Activated CD4-positive, alpha-beta T cell treated with anti-CD3 and anti-CD28 coated beads for 1 hour (primary cell): Measurements from ENCODE around the gene PPP1R12B.
"Not testable (repeated sequence)": the region's sequence is repeated elsewhere in the genome, so short reads cannot be mapped to it uniquely, and the experiment has no call there.

Source experiments
- DNase-seq: peaks from one replicate; pipeline ENCODE4 v3.0.0-alpha.2; 2020

PPP1R12B gene

DNA sequence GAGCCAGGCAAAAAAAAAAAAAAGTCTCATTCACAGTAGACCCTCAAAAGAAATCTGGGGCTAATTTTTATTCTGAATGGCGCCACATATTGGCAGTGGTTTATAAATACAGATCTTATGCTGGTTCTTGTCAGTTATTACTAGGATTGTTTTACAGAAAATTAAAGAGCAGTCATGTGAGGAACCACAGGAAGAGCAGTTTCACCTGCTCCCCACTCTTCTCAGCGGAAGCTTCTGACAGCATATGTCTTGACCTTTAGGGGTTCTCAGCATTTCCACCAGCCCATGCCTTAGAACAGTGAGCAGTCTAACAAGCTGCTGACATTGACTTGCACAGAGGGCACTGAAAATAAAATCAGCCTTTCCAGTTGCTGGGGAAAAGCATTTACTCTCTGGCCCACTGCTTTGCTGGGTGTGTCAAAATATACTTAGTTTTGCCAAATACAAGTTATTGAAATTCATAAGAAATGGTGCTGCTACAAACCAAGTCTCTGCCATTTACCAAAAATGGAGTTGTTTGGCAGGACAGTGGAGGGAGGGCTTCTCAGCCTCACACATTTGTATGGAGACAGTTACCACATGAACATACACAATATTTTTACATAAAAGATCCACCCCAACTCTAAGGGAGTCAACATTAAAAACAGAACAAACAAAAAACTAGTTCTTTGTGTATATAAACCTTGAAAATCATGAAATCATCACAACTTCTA, 217.5 kb downstream of the PPP1R12B start:
- DNase-seq: no peak

DNA sequence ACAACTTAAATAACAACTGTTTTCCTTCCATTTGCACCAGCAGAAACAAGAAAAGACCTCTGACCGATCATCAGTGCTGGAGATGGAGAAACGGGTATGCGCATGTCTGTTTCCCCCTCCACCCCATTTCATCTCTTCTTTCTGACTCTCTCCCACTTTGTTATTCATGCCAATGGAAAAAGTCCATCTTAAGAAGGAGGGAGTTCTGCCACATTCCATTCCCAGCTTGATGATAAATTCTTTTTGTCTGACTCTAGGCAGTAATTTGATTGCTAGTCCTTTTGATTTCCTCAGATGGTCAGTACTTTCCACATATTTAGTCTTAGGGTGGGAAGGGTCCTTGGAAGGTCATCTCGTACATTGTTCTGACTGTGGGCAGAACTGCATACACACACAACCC, 219.2 kb downstream of the PPP1R12B start:
- DNase-seq: no peak

GRCh38 chr1:202568410-202568809, 219.9 kb downstream of the PPP1R12B start:
- no peak for DNase-seq

- no peak for DNase-seq
Measured at GRCh38 chr1:202568826-202569225, 220.3 kb downstream of the PPP1R12B start.

- DNase-seq: no peak
Measured at GRCh38 chr1:202569393-202570322, 221.2 kb downstream of the PPP1R12B start.

DNA sequence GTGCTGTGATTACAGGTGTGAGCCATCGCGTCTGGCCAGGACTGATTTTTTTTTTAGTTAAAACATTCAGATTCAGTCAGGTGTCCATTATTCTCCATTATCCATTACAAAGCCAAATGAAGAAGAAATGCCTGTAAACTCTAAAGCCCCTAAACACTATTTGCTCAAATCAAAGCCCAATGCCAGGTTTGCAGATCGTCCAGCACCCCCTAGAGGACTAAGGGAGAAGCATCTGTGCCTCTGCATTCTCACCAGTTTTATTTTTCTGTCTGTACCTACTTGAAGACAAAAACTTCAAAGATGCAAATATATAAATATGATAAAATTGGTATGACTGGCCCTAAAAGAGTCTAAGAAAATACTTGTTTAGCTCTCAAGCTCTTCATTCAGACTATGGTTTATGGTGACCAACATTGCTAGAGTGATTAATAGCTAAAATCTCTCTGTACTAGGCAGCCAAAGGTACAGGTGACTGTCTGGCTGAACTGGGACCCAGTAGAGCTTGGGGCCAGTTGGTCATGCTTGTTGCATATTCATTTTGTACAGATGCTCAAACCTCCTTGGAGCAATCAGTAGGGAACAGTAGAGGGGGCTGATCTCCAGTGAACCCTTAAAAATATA, 223.3 kb downstream of the PPP1R12B start:
- no peak for DNase-seq

DNA sequence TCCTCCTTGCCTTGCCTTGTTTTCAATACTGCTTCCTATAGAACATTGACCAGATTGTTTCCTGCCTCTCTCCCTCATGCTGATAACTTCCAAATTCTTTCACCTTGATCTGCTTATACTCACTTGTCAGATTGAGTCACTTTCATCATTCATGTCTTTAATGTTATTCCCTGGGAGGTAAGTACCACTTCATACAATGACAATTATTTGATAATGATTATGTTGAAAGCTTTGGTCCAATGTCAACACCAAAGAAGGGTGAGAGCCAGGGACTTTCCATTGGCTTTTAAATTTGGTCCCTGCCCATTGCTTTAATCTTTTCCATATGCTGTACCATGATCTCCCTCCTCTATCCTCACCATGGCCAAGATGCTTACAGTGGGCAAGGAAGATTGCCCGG, 224.4 kb downstream of the PPP1R12B start:
- no peak for DNase-seq

- DNase-seq: no peak
Measured at GRCh38 chr1:202575918-202576653, 227.6 kb downstream of the PPP1R12B start.

DNA sequence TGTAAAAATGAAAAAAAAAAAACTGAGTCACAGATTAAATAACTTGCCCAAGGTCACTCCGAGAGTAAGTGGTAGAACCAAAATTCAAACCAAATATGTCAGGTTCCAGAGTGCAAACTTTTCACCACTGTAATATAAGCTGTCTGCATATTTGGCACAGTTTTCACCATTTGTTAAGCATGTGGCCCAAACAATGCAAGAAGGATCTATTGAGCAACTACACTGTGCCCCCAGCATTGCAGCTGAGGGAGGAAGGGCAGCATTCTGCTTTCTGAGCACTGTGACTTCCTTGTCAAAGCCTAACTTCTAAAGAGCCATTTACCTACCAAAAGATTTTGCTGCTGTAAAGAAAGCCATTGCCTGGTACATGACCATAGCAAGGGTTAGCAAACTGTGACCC, 228.3 kb downstream of the PPP1R12B start:
- DNase-seq: no peak

DNA sequence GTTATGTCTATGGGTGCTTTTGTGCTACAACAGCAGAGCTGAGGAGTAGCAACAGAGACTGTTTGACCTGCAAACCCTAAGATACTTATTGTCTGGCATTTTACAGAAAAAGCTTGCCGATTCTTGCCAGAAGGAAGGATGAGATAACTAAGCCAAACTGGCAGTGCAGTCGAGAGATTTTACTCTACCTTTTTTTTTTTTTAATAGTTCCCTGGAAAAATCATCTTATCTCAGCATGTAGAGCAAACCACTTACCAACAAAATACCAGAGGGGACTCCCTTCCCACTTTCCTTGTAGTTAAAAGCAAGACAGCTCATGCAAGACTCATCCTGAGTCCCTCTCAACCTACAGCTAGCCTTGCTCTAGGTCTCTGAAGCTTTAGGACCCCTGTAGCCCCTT, 228.9 kb downstream of the PPP1R12B start:
- no peak for DNase-seq

DNA sequence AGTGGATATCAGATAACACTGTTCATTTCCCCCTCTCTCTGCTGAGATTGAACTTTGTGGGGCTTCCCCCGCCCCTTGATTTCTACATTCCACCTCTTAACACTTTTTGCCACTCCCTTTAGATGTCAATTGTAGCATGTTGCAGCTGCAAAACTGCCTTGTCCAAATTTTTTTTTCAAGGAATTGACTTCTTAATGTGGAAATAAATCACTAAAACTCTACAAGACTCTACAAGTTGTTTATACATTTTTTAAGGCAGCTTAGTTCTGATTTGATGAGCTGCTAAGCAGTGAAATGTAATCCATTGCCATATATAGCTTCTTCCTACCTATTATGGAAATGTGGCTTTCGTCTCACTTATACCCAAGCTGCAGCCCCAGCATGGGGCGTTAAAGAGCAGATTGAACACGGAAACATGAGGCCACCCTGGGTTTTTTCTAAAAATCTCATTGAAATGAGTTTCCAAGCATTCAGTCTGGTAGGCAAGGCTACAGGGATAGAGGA, 229.6 kb downstream of the PPP1R12B start:
- DNase-seq: no peak

GRCh38 chr1:202578565-202578964, 230.1 kb downstream of the PPP1R12B start:
- DNase-seq: no peak

GRCh38 chr1:202579806-202580205, 231.3 kb downstream of the PPP1R12B start:
- no peak for DNase-seq

GRCh38 chr1:202580619-202581018, 232.1 kb downstream of the PPP1R12B start:
- DNase-seq: no peak

GRCh38 chr1:202582350-202582749, 233.9 kb downstream of the PPP1R12B start:
- not testable (repeated sequence) for DNase-seq

DNA sequence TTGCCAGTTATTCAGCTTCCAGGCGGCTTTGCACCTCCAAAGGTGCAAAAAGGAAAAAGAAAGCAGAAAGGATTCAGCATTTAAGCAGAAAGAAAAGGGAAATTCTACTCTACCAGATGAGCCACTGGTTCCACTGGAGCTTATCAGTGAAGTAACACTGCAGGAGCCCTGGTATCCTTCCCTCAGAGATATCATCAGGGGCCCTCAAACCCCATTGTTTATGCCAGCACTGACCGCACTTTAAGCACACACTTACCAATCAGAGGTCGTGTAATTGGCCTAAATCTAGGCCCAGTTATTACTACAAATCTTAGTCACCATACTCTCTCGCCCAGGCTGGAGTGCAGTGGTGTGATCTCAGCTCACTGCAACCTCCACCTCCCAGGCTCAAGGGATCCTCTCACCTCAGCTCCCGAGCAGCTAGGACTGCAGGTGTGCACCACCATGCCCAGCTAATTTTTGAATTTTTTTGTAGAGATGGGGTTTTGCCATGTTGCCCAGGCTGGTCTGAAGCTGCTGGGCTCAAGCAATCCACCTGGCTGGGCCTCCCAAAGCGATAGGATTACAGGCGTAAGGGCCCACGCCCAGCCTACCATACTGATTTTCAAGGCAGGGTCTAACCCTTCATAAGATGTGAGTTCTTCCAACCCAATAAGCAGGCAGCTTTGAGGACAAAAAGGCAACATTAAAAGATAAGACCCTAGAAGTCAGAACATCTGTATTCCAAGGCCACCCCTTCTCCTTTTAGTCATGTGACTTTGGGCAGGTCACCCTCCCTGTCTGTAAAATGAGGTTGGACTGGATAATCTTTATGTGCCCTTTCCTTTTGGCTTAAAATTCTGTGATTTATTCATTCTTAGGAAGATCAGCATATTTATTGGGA, 236.4 kb downstream of the PPP1R12B start:
- DNase-seq: no peak

GRCh38 chr1:202585590-202585933, 237.1 kb downstream of the PPP1R12B start:
- no peak for DNase-seq

GRCh38 chr1:202586018-202586821, 237.7 kb downstream of the PPP1R12B start:
- DNase-seq: no peak

DNA sequence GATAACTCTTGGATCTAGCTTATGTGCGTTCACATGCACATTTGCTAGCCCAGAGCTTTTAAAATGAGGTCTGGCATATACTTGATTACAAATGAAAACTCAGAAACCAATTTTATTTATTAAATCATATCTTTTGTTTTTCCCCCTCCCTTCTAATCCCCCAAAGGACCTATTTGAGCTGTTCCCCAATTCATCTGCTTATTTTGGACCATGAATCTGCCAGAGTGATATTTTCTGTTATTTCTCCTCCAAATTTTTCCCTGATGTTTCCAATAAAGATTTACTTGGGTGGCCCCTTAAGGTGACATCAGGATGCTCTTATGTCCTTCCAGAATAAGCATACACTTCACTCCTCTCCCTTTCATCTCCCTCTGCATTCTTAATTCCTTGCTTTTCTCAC, 238.4 kb downstream of the PPP1R12B start:
- no peak for DNase-seq

DNA sequence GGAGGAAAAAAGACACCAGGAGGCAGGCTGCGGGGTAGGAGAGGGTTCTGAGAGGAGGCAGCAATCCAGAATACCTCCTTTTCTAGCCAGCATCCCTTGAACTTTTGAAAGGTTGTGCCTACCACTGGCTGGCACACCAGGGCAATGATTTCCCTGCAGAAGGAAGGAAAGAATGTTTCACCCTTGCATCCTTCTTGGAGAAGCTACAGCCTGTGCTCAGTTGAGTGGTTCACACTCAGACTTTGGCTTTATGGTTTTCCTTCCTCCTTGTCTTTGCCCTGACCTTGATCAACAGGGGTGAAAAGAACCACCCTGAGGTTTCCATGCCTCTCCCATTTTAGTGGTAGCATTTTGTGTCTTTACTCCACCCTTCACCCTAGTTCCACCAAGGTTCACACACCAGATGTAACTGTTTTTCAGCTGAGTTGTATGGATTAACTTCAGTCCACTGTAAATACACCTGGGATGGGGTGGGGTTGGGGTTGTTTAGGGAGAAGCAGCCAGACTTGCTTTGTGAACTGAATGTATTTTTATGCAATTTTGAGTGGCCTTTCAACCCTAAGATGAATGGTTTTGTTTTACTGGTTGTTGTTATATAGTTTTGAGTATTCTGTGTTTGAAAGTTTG, 239.5 kb downstream of the PPP1R12B start:
- DNase-seq: no peak
